HepG2 (cell line): ENCODE results near the gene ZNF618. TPM values are rescaled to one million over a fixed set of nuclear protein-coding genes. Genes with fewer than 3 reads are reported as not detected.

Source experiments
- ATF7-NPFF ChIP-seq: sonication (generic); formaldehyde crosslinking; IDR thresholded peaks from 2 replicates; pipeline ENCODE4 v1.8.1; 2023; ENCODE audit warnings: mild to moderate bottlenecking, low read depth, missing genetic modification reagents, moderate library complexity
- CC2D1A ChIP-seq: sonication (generic); formaldehyde crosslinking; IDR thresholded peaks from 2 replicates; pipeline ENCODE4 v1.8.1; 2023; ENCODE audit warnings: mild to moderate bottlenecking, missing genetic modification reagents
- CCAR2 ChIP-seq: fragments of 200-400 bp; formaldehyde crosslinking; optimal IDR thresholded peaks from 2 replicates; pipeline ENCODE3; 2018; ENCODE audit warnings: low read depth, mild to moderate bottlenecking, low read length, moderate library complexity
- DZIP1 ChIP-seq: sonication (generic); formaldehyde crosslinking; IDR thresholded peaks from 2 replicates; pipeline ENCODE4 v1.5.0; 2020; ENCODE audit warnings: mild to moderate bottlenecking, missing genetic modification reagents
- EP300 ChIP-seq, 3 experiments: sonication (generic) in 1 of 3; formaldehyde crosslinking in 1 of 3; IDR thresholded peaks; 2 replicates each; pipeline versions ENCODE4 v1.5.1 to v1.6.1; 2011 to 2020; ENCODE audit warnings: low read depth in 2 of 3, low read length in 2 of 3, borderline replicate concordance in 1 of 3, improper control_type of control experiment in 1 of 3, mild to moderate bottlenecking in 1 of 3, missing genetic modification reagents in 1 of 3, moderate library complexity in 1 of 3
- GPN1 ChIP-seq: sonication (generic); formaldehyde crosslinking; IDR thresholded peaks from 2 replicates; pipeline ENCODE4 v1.5.1; 2020; ENCODE audit warnings: missing genetic modification reagents, borderline replicate concordance
- HMG20B ChIP-seq: conservative IDR thresholded peaks from 2 replicates; pipeline ENCODE4 v1.6.1; 2016; ENCODE audit warnings: missing genetic modification reagents, missing compliant biosample characterization
- HMGA1 ChIP-seq: sonication (generic); formaldehyde crosslinking; conservative IDR thresholded peaks from 2 replicates; pipeline ENCODE4 v1.4.0; 2020; ENCODE audit warnings: missing genetic modification reagents
- ISL2 ChIP-seq: sonication (generic); formaldehyde crosslinking; IDR thresholded peaks from 2 replicates; pipeline ENCODE4 v1.5.0; 2020; ENCODE audit warnings: missing genetic modification reagents
- KAT2B ChIP-seq: fragments of 150-350 bp; IDR thresholded peaks from 2 replicates; pipeline ENCODE4 v1.6.1; 2014; ENCODE audit warnings: low read depth, low read length, borderline replicate concordance
- MEF2D ChIP-seq: sonication (generic); formaldehyde crosslinking; IDR thresholded peaks from 2 replicates; pipeline ENCODE4 v1.5.1; 2020; ENCODE audit warnings: mild to moderate bottlenecking, missing genetic modification reagents
- MXD3 ChIP-seq: IDR thresholded peaks from 2 replicates; pipeline ENCODE4 v1.6.1; 2016; ENCODE audit warnings: mild to moderate bottlenecking, missing biosample characterization, missing genetic modification reagents
- SIX1 ChIP-seq: sonication (generic); formaldehyde crosslinking; IDR thresholded peaks from 2 replicates; pipeline ENCODE4 v1.4.0; 2020; ENCODE audit warnings: missing genetic modification reagents, borderline replicate concordance
- SSRP1 ChIP-seq: IDR thresholded peaks from 2 replicates; pipeline ENCODE4 v1.6.1; 2016; ENCODE audit warnings: control low read depth
- TP53 ChIP-seq: sonication (generic); formaldehyde crosslinking; conservative IDR thresholded peaks from 2 replicates; pipeline ENCODE4 v1.4.0; 2020; ENCODE audit warnings: missing genetic modification reagents
- ZBTB4 ChIP-seq: sonication (generic); formaldehyde crosslinking; IDR thresholded peaks from 2 replicates; pipeline ENCODE4 v1.4.0; 2020; ENCODE audit warnings: missing genetic modification reagents, mild to moderate bottlenecking, borderline replicate concordance
- ZNF138 ChIP-seq: sonication (generic); formaldehyde crosslinking; IDR thresholded peaks from 2 replicates; pipeline ENCODE4 v1.5.0; 2020; ENCODE audit warnings: mild to moderate bottlenecking, low read depth, missing genetic modification reagents
- ZNF501 ChIP-seq: sonication (generic); formaldehyde crosslinking; IDR thresholded peaks from 2 replicates; pipeline ENCODE4 v1.5.1; 2020; ENCODE audit warnings: mild to moderate bottlenecking, moderate library complexity, missing genetic modification reagents
- ZNF644 ChIP-seq: IDR thresholded peaks from 2 replicates; pipeline ENCODE4 v1.6.1; 2016; ENCODE audit warnings: low read depth
- ZNF781 ChIP-seq: sonication (generic); formaldehyde crosslinking; IDR thresholded peaks from 2 replicates; pipeline ENCODE4 v1.5.1; 2020; ENCODE audit warnings: borderline replicate concordance, mild to moderate bottlenecking, missing genetic modification reagents; ENCODE audit errors: not compliant biosample characterization
- ZNF883 ChIP-seq: sonication (generic); formaldehyde crosslinking; IDR thresholded peaks from 2 replicates; pipeline ENCODE4 v1.5.1; 2020; ENCODE audit warnings: mild to moderate bottlenecking, missing genetic modification reagents; ENCODE audit errors: not compliant biosample characterization
- polyA plus RNA-seq, 8 experiments: library from polyadenylated mRNA; depleted of rRNA in 3 of 8; stranded (reverse) in 7 of 8; unstranded in 1 of 8; fragments of >200 nt; fragmentation: Illumina TruSeq in 4 of 8; extraction: Trizol in 4 of 8; gene quantifications; 2 replicates each; pipeline versions ENCODE4 v1.2.1 to v1.2.3, GENCODE V29; 2011 to 2016; ENCODE audit warnings: low read depth in 4 of 8, missing spikeins in 1 of 8, mixed read lengths in 1 of 8; ENCODE audit not compliant: insufficient read depth in 1 of 8
- total RNA-seq, 5 experiments: library from RNA; depleted of rRNA; stranded (reverse); fragments of >200 nt; fragmentation: Illumina TruSeq; extraction: Trizol; gene quantifications; 2 replicates each; pipeline ENCODE4 v1.2.3, GENCODE V29; 2016; ENCODE audit warnings: low read depth in 1 of 5
- TF ChIP-seq, protein P1 (sequence below), 2 experiments: fragments of 450-650 bp in 1 of 2; sonication (generic) in 1 of 2; formaldehyde crosslinking; IDR thresholded peaks; 2 replicates each; pipeline versions ENCODE4 v1.5.0 to v1.8.0; 2020 to 2022; ENCODE audit warnings: mild to moderate bottlenecking in 1 of 2, missing genetic modification reagents in 1 of 2
- TF ChIP-seq, protein P2 (sequence below): sonication (generic); formaldehyde crosslinking; IDR thresholded peaks from 2 replicates; pipeline ENCODE4 v1.8.0; 2022; ENCODE audit warnings: mild to moderate bottlenecking, missing genetic modification reagents, moderate library complexity

Gene ZNF618
- total and polyA plus RNA-seq, 2 of the 13 experiments (the other 11 are each of a cell fraction or from before 2014, with no cell fraction given), result 0.07 TPM

- TF ChIP-seq ATF7-NPFF (CRISPR knock-in tag), result no peak
- TF ChIP-seq ZNF781, result no peak
- TF ChIP-seq CC2D1A (CRISPR knock-in tag), result no peak
- no peak for TF ChIP-seq DZIP1 (CRISPR knock-in tag)
- no peak for TF ChIP-seq ISL2 (CRISPR knock-in tag)
- TF ChIP-seq, protein P1, sequence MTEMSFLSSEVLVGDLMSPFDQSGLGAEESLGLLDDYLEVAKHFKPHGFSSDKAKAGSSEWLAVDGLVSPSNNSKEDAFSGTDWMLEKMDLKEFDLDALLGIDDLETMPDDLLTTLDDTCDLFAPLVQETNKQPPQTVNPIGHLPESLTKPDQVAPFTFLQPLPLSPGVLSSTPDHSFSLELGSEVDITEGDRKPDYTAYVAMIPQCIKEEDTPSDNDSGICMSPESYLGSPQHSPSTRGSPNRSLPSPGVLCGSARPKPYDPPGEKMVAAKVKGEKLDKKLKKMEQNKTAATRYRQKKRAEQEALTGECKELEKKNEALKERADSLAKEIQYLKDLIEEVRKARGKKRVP (CRISPR knock-in tag; IDR thresholded peaks at IDR 0.05), result no peak
- no peak for TF ChIP-seq SSRP1 (CRISPR knock-in tag)
- no peak for TF ChIP-seq MEF2D (CRISPR knock-in tag)
- 0 out of 2 replicates have a peak, but pooled peaks have one; percentile 21 for TF ChIP-seq ZNF644 (CRISPR knock-in tag)
- TF ChIP-seq ZNF138, result no peak
- no peak for TF ChIP-seq SIX1 (CRISPR knock-in tag)
- TF ChIP-seq EP300 (IDR thresholded peaks at IDR 0.05; ENCODE audit: low read depth in 2 of 2, low read length in 2 of 2), result no peak
- TF ChIP-seq EP300 (CRISPR knock-in tag; IDR thresholded peaks at IDR 0.05; ENCODE audit: borderline replicate concordance), result peak; percentile 37; the same call in 1 of the 2 replicates
- TF ChIP-seq HMG20B, result no peak
- no peak for TF ChIP-seq MXD3 (CRISPR knock-in tag)
- no peak for TF ChIP-seq TP53
- TF ChIP-seq ZNF883 (CRISPR knock-in tag), result no peak
- no peak for TF ChIP-seq HMGA1 (CRISPR knock-in tag)
- no peak for TF ChIP-seq ZBTB4 (CRISPR knock-in tag)
- no peak for TF ChIP-seq GPN1
- no peak for TF ChIP-seq KAT2B
- TF ChIP-seq, protein P2, sequence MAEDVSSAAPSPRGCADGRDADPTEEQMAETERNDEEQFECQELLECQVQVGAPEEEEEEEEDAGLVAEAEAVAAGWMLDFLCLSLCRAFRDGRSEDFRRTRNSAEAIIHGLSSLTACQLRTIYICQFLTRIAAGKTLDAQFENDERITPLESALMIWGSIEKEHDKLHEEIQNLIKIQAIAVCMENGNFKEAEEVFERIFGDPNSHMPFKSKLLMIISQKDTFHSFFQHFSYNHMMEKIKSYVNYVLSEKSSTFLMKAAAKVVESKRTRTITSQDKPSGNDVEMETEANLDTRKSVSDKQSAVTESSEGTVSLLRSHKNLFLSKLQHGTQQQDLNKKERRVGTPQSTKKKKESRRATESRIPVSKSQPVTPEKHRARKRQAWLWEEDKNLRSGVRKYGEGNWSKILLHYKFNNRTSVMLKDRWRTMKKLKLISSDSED, result no peak
- TF ChIP-seq CCAR2, result no peak
- TF ChIP-seq ZNF501 (CRISPR knock-in tag), result no peak
Observed at GRCh38 chr9:114058688-114059046, 182.6 kb downstream of the ZNF618 start (continued).
